HG03460 (cell line): ENCODE measurements around the gene DNAH11.
"Not testable (repeated sequence)": the region's sequence is repeated elsewhere in the genome, so short reads cannot be mapped to it uniquely, and the experiment has no call there.

Experiments
- ATAC-seq: cut with Tn5 transposase; IDR thresholded peaks from one replicate; pipeline ENCODE4 v1.9.1; 2021; ENCODE audit not compliant: unreplicated experiment

The DNAH11 gene

DNA sequence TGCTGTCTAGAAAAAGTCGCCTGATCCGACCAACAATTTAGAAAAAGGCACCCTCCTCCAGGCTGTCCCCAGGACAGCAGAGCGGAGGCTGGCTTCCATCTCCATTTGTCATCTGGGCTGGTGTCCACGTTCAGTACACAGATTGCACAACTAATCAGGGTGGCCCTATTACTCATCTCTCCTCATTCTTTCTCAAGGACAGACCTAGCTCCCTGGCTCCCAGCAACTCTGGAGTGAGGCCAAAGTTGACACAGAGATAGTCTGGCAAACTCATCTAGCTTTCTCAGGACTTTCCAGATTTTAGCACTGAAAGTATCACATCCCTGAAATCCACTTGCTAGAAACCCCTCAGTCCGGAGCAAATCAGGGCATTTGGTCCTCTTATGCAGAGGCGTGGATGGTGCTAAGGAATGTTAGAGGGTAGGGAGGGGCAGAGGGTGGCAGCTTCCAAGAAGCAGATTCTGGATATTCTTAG lies 75.1 kb downstream of the DNAH11 start:
- ATAC-seq = no peak

DNA sequence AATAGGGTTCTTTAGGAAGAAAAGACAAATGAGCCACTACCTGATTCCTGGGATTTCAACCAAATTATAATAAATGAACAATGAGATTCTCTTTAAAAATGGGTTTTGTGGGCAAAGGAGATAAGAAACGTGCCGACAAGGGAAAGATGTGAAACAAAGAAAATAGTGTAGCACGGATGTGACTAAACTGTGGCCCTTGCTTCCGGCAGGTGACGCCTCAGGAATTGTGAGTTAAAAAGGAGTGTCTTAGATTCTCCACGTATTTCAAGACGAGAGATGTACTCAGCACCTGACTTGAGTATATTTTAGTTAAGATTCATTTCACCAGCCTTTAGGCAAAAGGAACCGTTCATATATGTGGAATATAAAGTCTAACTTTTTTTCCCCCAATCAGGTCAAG lies 75.9 kb downstream of the DNAH11 start:
- ATAC-seq = no peak

DNA sequence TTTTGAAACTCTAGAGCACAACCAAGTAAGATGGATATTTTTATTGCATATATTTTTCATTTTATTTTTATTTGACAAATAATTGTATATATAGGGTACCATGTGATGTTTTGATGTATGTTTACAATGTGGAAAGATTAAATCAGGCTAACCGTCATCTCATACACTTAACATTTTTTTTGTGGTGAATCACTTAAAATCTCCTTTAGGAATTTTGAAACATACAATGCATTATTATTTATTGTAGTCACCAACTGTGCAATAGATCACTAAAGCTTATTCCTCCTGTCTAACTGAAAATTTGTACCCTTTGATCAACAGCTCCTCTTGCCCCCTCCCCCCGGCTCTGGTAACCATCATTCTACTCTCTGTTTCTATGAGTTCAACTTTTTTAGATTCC lies 77.2 kb downstream of the DNAH11 start:
- no peak for ATAC-seq

DNA sequence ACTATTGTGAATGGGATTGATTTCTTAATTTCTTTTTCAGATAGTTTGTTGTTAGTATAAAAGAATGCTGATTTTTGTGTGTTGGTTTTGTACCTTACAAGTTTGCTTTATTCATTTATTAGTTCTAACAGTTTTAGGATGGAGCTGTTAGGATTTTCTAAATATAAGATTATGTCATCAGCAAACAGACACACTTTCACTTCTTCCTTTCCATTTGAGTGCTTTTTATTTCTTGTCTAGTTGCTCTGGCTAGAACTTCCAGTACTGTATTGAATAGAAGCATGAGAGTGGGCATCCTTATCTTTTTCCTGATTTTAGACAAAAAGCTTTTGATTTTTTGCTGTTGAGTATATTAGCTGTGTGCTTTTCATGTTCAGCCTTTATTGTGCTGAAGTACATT lies 81.5 kb downstream of the DNAH11 start:
- ATAC-seq = no peak

DNA sequence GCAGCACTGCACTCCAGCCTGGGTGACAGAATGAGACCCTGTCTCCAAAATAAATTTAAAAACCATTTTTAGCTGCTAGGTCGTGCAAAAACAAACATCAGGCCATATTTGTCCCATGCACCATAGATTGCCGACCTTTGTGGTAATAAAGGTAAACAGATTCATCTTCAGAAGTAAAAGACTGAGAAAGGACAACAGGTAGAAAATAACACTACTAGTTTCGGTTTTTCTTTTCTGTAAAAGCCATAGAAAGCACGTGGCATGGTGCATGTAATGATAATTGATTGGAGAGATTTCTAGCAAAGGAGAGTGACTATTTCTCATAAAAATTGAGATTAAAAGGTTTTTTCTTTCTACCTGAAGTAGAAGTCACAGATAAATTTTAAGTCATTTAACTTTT lies 93.9 kb downstream of the DNAH11 start:
- no peak for ATAC-seq

DNA sequence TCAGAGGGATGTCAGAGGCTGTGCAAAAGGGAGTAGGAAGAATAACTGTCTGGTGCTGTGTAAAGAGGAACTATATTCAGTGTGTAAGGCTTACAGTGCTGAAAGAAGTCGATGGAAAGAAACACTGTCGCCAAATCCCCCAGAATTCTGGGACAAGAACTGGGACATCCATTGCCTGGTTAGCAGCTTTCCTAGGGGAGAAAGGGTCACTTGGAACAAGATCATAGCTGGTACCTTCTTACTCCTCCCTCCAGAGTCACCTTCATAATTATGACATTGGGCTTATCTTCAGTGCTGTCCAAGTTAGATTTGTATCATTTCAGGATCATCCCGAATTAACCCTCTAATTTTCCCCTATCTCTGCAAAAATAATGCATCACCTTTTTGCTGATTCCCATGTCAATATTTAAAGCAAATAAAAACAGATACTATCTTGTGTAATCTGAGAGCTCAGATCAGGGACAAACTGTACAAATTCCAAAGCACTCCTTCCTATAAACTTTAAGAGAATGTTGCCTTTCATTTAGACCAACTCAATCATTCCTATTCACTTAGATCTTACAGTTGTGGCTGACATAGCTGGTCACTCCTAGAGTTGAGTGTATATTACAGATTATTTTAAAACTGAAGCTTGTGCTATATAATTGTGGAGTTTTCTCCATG lies 96.5 kb downstream of the DNAH11 start:
- ATAC-seq = no peak

DNA sequence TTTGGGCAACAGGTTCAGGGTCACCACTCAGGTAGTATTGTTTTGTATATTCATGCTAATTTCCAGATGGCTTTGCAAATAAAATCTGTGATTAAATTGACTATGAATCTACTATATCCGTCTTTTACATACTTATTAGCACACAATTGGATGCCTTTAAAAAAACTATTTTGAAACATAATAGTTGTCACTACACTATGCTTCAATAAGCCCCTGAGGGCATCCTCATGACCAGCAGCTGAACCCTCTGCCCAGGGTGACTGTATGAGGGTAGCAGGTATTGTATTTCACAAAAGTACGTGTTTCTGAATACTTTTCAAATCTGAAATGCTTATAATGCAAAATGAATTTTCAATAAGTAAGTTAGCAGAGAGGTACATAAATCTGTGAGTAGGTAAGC lies 97.3 kb downstream of the DNAH11 start:
- ATAC-seq = no peak

DNA sequence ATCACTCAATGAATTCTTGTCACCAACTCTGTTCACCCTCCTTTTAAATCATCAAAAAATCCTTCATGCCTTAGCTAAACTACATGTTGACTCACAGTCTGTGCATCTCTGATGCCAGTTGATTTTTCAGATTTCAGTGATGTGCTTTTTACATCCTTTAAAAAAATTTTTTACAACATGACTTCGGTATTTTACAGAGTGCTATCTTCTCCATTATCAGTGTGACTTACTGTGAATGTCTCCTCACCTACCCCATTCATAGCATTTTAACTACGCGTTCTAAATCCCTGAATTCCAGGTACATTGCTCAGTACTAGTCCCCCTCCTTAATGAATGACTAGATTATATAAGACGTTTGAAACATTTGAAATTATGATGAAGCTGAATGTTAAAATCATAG lies 98.7 kb downstream of the DNAH11 start:
- no peak for ATAC-seq

DNA sequence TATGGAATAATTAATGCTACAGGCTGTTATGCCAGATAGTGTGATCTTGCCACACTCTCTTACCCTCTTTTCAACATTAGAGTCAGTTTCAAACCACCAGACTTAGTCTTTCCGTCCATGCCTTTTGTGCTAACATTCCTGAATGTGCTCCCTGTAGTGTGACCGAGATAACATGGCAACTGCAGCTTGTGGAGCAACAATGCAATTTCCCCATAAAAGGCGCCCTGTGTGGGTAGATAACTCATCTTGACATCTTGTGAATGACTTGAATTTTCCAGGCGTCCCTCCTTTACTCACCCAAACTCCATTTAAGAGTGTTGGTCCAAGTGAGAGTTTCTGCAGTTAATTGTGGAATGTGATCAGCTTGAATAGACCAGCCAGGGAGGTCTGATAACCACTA lies 99.6 kb downstream of the DNAH11 start:
- no peak for ATAC-seq

DNA sequence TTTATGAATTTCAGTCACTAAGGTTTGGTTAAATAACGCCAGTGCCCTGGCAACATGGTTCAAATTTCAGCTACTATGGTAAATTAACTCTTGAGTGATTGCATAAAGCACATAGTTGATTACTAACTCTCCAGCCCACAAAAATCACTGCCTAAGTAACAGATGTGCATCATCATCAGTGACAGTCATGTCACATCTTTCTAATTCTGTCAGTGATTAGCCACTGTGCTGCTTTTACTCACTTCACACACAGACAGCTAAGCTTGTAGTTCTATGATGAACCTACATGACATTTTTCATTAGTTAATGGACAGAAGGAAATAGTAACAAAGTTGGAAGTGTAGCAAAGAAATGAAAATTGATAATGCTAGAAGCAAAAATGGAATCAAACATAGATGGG lies 108.9 kb downstream of the DNAH11 start:
- no peak for ATAC-seq

DNA sequence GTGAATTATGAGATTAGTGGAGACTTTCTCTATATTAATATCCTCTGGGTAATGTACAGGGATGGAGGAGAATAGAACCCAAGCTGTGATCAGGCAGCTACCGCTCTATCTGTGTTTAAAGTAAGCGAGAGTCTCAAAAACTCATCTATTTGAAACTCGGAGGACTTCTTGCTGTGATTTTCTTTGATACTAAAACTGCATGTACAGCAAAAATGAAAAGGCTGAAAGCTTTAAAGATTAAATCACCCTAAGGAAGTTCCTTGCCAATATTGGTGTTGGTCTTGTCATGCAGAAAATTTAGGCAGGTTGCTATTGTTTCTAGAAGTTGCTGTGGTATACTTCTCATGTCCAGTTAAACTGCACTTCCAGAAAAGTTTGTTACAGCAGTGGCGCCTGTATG lies 110.8 kb downstream of the DNAH11 start:
- ATAC-seq = no peak

DNA sequence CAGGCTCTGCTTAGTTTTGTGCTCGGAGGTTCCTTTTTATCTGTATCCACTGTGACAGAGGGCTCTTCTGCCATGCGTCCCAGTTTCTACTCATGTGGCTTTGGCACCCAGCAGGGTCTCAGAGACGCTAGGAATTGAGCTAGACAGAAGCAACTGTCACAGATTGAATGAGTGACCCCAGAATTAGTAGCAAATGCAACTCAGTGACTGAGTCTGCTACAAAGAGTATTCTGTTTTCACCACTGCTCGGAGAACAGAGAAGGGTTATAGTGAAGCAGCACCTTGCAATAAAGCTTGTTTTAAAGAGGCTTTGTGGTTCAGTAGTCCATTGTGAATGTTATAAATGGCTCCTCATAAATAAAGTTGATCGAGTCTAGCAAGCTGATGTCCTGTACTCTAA lies 113.2 kb downstream of the DNAH11 start:
- no peak for ATAC-seq

DNA sequence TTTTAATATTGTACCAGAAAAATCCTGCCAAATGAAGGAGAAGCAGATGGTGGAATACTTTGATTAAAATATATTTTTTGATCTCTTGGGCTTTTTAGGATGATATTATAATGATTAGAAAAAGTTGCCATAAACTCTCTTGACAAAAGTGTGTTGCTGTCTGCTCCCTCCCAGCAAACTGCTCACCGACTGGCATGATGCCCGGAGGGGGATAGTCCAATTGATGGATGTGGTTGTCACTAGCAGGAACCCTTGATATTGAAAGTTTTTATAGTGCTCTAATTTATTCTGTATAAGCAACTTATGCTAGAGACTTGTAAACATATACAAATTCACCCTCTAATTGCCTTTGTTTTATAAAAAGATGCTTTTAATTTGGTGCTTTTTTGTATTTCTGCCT lies 114.0 kb downstream of the DNAH11 start:
- ATAC-seq = no peak

DNA sequence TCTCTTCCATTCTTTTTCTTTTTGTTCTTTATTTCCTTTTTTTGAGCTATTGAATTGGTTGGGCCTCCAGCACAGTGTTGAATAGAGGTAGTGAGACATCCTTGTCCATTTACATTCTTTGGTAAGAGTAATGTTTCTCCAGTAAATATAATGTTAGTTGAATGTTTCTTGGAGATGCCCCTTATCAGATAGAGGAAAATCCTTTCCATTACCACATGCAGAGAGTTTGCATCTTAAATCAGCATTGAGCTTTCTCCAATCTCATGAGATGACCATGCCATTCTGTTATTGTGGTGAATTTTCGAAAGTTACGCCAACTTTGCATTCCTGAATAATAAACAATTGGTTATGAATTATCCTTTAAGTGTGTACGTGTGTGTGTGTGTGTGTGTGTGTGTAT lies 127.7 kb downstream of the DNAH11 start:
- ATAC-seq = no peak

DNA sequence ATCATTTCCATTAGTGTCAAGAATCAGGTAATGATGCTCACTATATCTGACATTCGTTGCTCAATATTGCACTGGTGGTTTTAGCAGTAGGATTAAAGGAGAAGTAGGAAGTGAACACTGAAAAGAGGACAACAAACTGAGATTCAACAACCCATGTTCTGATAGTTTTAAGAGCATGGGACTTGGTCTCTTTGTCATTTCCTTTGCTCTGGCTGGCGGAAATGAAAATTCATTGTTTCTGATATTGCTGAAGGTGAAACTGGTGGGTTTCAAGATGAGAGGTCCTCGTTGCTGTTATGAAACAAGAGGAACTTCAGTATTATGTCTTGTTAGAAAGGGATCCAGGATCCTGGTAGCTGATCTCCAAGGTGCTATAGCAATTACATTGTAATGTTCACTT lies 129.0 kb downstream of the DNAH11 start:
- ATAC-seq = no peak

DNA sequence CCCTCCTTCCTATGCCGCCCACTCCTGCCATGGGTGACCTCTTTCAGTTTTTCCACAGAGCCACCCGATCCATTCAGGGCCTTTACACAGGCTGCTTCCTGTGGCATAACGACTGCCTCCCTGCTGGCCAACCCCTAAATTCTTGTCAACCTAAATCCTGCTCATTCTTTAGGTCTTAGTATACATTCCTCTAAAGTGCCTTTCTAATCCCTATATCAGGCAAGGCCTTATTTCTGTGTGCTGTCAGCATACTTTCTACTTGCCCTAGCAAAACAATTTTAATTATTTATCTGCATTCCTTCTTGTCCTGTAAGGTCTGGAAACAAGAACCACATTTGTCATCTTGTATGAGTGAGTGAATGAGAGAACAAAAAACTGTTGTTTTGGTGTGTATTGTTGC lies 132.4 kb downstream of the DNAH11 start:
- no peak for ATAC-seq

DNA sequence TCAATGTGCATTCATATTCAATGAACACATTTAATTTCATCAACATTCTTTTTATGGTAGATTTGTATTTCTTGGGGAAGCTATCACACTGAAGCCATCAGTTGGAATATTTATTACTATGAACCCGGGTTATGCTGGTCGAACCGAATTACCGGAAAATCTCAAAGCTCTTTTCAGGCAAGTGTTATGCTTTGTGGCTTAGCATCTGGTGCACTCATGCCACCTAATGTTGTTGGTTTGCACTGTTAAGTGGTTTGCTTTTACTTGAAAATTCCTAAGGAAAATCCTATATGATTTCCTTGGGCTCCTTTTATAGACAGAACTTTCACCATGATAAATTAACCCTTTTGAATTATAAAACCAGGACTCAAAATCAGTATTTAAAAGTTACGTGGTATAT lies 147.9 kb downstream of the DNAH11 start:
- no peak for ATAC-seq

DNA sequence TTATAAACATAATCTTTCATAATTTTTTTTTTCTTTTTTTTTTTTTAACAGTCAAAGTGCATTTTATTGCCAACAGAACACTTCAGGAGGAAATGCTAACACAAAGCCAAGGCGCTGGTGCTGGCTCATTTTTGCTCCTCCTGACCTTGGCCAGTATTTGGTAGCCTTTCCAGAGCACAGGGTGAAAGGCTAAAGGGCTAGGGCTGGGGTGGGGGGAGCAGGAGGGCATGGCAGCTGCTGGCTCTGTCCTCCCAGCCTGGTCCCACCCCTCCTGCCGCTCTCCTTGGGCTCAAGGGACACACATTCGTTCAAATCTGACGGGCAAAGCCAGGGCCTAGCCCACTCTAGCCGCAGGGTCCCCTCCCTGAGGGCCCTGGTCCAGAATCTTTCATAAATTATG lies 148.3 kb downstream of the DNAH11 start:
- not testable (repeated sequence) for ATAC-seq

DNA sequence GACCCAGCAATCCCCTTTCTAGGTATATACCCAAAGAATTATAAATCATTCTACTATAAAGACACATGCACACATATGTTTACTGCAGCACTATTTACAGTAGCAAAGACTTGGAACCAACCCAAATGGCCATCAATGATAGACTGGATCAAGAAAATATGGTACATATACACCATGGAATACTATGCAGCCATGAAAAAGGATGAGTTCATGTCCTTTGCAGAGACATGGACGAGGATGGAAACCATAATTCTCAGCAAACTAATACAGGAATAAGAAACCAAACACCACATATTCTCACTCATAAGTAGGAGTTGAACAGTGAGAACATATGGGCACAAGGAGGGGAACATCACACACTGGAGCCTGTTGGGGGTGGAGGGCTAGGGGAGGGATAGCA lies 157.7 kb downstream of the DNAH11 start:
- ATAC-seq = not testable (repeated sequence)

DNA sequence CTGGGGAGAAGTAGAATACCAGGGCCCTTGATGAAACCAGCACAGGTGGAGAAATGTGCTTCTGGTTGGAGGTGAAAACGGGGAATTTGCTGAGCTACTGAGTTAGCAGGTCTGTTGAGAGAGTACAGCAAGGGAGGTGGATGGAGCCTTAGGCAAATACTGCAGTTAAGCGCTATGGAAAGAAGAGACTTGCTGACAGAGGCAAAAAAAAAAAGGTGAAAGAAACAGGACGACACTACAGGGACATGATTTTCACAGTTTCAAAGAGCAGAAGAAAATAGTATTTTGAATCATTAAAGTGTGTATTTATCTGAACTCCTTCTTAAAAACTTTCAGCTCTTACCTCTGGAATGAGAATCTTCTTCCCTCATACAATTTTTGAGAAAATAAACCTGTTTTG lies 159.5 kb downstream of the DNAH11 start:
- no peak for ATAC-seq

DNA sequence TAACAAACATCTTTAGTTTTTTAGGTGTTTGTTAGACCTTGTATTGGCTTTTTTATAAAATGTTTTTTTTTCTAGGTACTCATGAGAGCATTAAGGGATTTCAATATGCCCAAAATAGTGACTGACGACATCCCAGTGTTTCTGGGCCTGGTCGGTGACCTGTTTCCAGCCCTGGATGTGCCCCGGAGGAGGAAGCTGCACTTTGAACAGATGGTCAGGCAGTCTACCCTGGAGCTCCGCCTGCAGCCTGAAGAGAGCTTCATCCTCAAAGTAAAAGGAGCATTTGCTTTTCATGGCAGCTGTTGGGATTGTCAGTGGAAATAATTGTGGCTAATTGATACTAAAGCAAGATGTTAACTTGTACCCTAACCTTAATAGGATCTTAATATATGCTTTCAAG lies 161.5 kb downstream of the DNAH11 start:
- no peak for ATAC-seq

DNA sequence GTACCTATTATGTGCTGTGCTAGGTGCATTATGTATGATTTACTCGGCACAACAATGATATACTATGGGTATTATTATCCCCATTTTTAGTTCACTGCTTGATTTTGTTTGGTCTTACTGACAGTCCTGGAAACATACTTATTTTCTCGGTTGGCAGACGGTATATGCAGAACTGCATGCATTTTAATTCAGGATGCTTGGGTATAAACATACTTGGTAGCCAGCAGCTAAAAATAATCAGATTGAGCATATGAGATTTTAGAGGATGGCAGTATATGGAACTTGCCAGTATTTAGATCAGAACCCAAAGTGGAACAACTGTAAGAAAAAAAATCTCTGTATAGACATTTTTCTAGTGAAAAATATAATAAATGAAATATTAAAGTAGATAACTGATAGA lies 163.3 kb downstream of the DNAH11 start:
- ATAC-seq = no peak

DNA sequence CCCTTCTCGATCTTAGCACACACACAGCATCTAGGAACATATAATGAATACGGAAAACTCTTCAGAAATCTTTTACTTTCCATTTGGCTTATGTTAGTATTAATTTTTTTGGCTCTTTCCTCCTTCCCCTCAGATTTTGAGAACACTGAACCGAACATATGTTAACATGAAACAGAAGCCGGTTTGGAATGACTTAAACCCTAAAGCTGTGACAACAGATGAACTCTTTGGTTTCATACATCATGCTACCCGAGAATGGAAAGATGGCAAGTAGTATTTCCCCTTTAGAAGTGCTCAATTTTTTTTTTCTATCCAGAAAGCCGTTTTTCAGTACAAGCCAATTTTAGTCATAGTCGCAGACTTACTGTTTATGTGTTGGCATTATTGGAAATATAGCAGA lies 164.7 kb downstream of the DNAH11 start:
- no peak for ATAC-seq

DNA sequence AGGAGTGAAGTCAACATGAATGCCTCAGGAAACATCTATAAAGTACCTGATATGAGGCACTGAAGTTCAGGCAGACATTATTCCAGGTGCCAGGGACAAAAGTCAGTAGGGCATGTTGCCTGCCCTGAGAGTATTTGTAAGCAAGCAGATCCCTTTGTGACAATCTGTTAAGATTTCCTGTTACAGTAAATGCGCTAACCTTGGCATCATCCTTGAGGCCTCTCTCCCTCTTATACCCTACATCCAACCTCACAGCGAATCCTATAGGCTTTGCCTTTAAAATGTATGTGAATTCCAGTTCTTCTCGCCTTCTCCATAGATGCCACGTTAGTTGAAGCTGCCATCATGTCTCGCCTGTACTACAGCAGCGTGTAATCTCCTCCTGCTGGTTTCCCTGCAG lies 165.3 kb downstream of the DNAH11 start:
- ATAC-seq = no peak
